Left lung (tissue), 10 donors: ENCODE data around the gene APOA1. TPM values are rescaled to one million over a fixed set of nuclear protein-coding genes. Genes with fewer than 3 reads are reported as not detected.
"Not testable (repeated sequence)": the region's sequence is repeated elsewhere in the genome, so short reads cannot be mapped to it uniquely, and the experiment has no call there.

ENCODE experiments used
- ATAC-seq: fragments of 200-7000 bp; cut with Tn5 transposase; one replicate; pipeline ENCODE4 v1.9.1; 2020; ENCODE audit warnings: moderate library complexity
- DNase-seq, 4 donors: peaks; one replicate each; pipeline ENCODE4 v3.0.0-alpha.2; 2013 to 2020
- H3K27ac ChIP-seq, 2 donors: fragments of 200-600 bp; sonication (generic) in 1 of 2; one replicate each; pipeline versions ENCODE4 v1.5.0 to v1.8.0; 2020 to 2021
- H3K27me3 ChIP-seq, 2 donors: fragments of 200-600 bp; sonication (generic) in 1 of 2; one replicate each; pipeline versions ENCODE4 v1.5.0 to v1.8.0; 2020 to 2021
- H3K36me3 ChIP-seq, 2 donors: fragments of 200-600 bp; sonication (generic) in 1 of 2; one replicate each; pipeline versions ENCODE4 v1.5.0 to v1.8.0; 2020 to 2021
- H3K4me1 ChIP-seq, 2 donors: fragments of 200-600 bp; one replicate each; pipeline ENCODE4 v1.8.0; 2021
- H3K4me3 ChIP-seq, 2 donors: fragments of 200-600 bp; sonication (generic) in 1 of 2; one replicate each; pipeline versions ENCODE4 v1.5.0 to v1.8.0; 2020 to 2021; ENCODE audit warnings: mild to moderate bottlenecking in 1 of 2
- H3K9me3 ChIP-seq, 2 donors: fragments of 200-600 bp; sonication (generic) in 1 of 2; one replicate each; pipeline versions ENCODE4 v1.5.0 to v1.8.0; 2020 to 2021
- CTCF ChIP-seq, 2 donors: fragments of 200-600 bp; sonication (generic) in 1 of 2; IDR thresholded peaks; one replicate each; pipeline versions ENCODE4 v1.5.0 to v1.8.0; 2021; ENCODE audit warnings: antibody characterized with exemption in 2 of 2
- intact Hi-C, 2 donors: fragments of 100-400 bp; cut with DNase I; formaldehyde crosslinking; loops; one replicate each; pipeline versions ENCODE4 v1.11.2 to v1.14.2; 2022
- polyA plus RNA-seq, 6 donors: library from polyadenylated mRNA; unstranded; fragments of 120-200 nt; gene quantifications; one replicate each; pipeline ENCODE4 v1.2.1, GENCODE V29; 2013; ENCODE audit not compliant: insufficient read length in 6 of 6
- total RNA-seq, 2 donors: library from RNA; stranded (reverse); fragmentation: NEBNext Ultra II Directional; extraction: Animal tissue kit (Norgen Biotek cat#: 25700); gene quantifications; one replicate each; pipeline ENCODE4 v1.2.1, GENCODE V29; 2021
- donor health status: DM: no; HTN: yes; CAD: no.
- donor health status: DM: no; HTN: no; CAD: no.

APOA1 gene
- total and polyA plus RNA-seq, 8 donors = 0.50 to 13.4 (median 4.7) TPM

DNA sequence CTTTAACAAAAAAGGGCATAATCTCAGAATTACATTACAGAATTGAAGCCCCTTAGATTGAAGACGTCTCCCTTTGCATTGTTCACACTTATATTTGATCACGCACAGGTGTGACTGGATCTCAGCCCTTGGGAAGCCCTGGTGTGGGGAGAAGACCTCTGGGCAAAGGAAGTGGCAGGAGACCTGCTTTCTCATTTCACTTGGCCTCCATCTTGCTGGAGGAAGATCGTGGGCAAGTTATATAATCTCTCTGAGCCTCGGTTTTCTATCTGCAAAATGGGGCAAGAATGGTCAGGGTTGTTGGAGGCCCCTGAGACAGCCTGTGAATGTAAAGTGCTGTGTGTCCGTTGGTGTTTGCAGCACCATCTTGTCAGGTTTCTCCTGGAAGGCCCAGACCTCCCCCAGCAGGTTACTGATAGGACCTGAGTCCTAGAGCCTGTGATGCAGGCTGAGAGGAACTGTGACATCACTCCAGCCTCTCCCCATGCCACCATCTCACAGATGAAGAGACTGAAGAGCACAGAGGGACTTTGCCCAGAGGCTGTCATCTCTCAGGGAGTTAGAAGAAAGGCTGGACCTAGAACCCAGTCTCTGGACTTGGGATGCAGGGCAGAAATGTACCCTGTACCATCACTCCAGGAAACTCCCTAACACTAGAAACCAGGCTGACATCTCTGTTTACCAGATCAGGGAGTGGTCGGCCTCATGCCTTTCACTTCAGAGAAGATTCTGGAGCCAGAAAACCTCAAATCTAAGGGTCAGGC lies 1.1 kb upstream of the APOA1 start:
- no peak for TF ChIP-seq CTCF (IDR thresholded peaks at IDR 0.05)
- no peak for ATAC-seq
- no peak overlapping the region for H3K4me3 ChIP-seq
- no peak for DNase-seq
- peaks cover 0 to 7% of the 10 kb centered on the region in 2 donors for H3K36me3 ChIP-seq
- H3K27ac ChIP-seq = no peak overlapping the region
- no peaks in the 10 kb centered on the region for H3K9me3 ChIP-seq
- intact Hi-C loops = no loop called here
- H3K4me1 ChIP-seq = peaks cover 8 to 25% of the 10 kb centered on the region in 2 donors
- peaks cover 0 to 5% of the 10 kb centered on the region in 2 donors for H3K27me3 ChIP-seq

- intact Hi-C loops = no loop called here
- peak overlapping the region; percentile 73 to 87 for H3K27ac ChIP-seq
- H3K4me3 ChIP-seq = peak overlapping the region in 1 of 2 donors; percentile 36
Observed at GRCh38 chr11:116836632-116836991, 810 bp downstream of the APOA1 start.

DNA sequence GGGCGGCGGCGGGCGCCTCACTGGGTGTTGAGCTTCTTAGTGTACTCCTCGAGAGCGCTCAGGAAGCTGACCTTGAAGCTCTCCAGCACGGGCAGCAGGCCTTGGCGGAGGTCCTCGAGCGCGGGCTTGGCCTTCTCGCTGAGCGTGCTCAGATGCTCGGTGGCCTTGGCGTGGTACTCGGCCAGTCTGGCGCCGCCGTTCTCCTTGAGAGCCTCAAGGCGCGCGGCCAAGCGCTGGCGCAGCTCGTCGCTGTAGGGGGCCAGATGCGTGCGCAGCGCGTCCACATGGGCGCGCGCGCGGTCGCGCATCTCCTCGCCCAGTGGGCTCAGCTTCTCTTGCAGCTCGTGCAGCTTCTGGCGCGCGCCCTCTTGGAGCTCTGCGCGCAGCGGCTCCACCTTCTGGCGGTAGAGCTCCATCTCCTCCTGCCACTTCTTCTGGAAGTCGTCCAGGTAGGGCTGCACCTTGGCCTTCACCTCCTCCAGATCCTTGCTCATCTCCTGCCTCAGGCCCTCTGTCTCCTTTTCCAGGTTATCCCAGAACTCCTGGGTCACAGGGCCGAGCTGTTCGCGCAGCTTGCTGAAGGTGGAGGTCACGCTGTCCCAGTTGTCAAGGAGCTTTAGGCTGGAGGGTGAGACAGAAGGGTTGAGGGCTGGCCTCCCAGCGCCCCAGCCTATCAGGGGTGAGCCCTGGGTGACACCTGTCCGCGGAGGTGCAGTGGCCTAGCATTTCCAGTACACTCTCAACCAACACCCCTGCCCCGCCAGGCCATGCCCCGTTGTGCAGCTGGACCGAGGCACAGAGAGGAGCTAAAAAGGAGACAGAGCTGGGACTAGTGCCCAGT lies 1.4 kb downstream of the APOA1 start:
- Histone ChIP-seq H3K36me3 (no peaks in the 10 kb centered on the region), H3K27me3 (peaks cover 0 to 5% of the 10 kb centered on the region in 2 donors), H3K4me3 (peak overlapping the region; percentile 10 to 36), H3K4me1 (peaks cover 8 to 25% of the 10 kb centered on the region in 2 donors), H3K27ac (peak overlapping the region; percentile 73 to 87), H3K9me3 (no peaks in the 10 kb centered on the region)
- peak; percentile 91 for ATAC-seq
- peak; percentile 34 to 51 for TF ChIP-seq CTCF (IDR thresholded peaks at IDR 0.05)
- DNase-seq = peak; percentile 89 to 99 (median 96)
- intact Hi-C loops = no loop called here

More at GRCh38 chr11:116836632-116836991, 810 bp downstream of the APOA1 start:
- ATAC-seq = no peak
- Histone ChIP-seq H3K9me3 (no peaks in the 10 kb centered on the region), H3K4me1 (peaks cover 8 to 25% of the 10 kb centered on the region in 2 donors), H3K36me3 (no peaks in the 10 kb centered on the region), H3K27me3 (peaks cover 0 to 5% of the 10 kb centered on the region in 2 donors)
- no peak for DNase-seq
- TF ChIP-seq CTCF (IDR thresholded peaks at IDR 0.05) = no peak

DNA sequence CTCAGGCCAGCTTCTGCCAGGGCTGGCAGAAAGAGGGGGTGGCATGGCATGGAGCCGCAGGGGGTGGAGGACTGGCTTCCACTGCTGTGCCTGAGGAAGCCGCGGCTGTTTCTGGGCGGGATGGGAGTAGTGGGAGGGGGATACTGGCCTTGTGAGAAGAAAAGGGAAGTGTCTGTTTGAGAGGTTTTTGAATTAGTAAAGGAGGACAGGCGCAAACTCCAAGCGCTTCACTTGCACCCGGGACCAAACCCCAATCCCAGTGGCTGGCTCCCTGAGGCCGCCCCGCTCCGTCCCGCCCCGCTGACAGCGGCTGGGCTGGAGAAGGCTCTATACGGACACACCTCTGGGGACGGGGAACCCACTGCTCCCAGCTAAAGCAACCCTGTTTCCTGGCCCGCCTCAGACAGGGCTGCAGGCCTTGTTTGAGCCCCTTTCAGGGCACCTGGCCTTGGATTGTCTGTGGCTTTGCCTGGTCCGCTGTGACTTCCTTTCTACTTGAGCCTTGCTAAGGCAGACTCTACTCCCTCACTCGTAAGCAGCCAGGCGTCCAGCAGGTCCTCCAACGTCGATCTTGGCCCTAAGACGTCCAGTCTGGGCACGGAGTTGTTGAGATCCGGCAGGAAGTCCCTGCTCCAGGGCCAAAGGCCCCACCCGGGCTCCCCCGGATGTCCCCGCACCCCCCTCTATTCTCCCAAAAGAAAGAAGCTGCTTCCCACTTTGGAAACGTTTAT lies 2.2 kb downstream of the APOA1 start:
- TF ChIP-seq CTCF (IDR thresholded peaks at IDR 0.05) = no peak
- Histone ChIP-seq H3K36me3 (no peaks in the 10 kb centered on the region), H3K27me3 (peaks cover 0 to 5% of the 10 kb centered on the region in 2 donors), H3K4me1 (peaks cover 8 to 25% of the 10 kb centered on the region in 2 donors), H3K4me3 (peak overlapping the region; percentile 10 to 36), H3K27ac (peak overlapping the region; percentile 73 to 87), H3K9me3 (no peaks in the 10 kb centered on the region)
- intact Hi-C loops = no loop called here
- peak; percentile 62 for ATAC-seq
- peak in 1 of 4 donors; percentile 62 for DNase-seq

- ATAC-seq, H3K9me3 ChIP-seq: not testable (repeated sequence)
- H3K27ac ChIP-seq = peak overlapping the region; percentile 73 to 87
Observed at GRCh38 chr11:116834535-116835041, 2.8 kb downstream of the APOA1 start.

More at GRCh38 chr11:116834535-116835041, 2.8 kb downstream of the APOA1 start:
- H3K27me3 ChIP-seq, H3K36me3 ChIP-seq, H3K4me3 ChIP-seq, intact Hi-C loops: not testable (repeated sequence)
- peaks cover 8 to 26% of the 10 kb centered on the region in 2 donors for H3K4me1 ChIP-seq
- DNase-seq = peak in 1 of 4 donors; percentile 24
